HEK293 (cell line): ENCODE data around the gene SHTN1.
A peak's percentile ranks its signal among the peaks of the same experiment; 100 is the strongest.

ENCODE experiments used
- BCL11B ChIP-seq: fragments of 450-650 bp; formaldehyde crosslinking; IDR thresholded peaks from 2 replicates; pipeline ENCODE4 v1.5.1; 2016; ENCODE audit warnings: low read depth, missing biosample characterization, missing genetic modification characterization
- GFI1B ChIP-seq: fragments of 450-650 bp; formaldehyde crosslinking; IDR thresholded peaks from 2 replicates; pipeline ENCODE4 v1.5.1; 2016; ENCODE audit warnings: missing biosample characterization, missing genetic modification characterization
- GLIS1 ChIP-seq: fragments of 450-650 bp; formaldehyde crosslinking; IDR thresholded peaks from 2 replicates; pipeline ENCODE4 v1.5.1; 2016; ENCODE audit warnings: missing biosample characterization, missing genetic modification characterization
- KLF10 ChIP-seq: fragments of 450-650 bp; IDR thresholded peaks from 2 replicates; pipeline ENCODE4 v1.5.1; 2018; ENCODE audit warnings: missing biosample characterization, mild to moderate bottlenecking, missing genetic modification characterization
- OSR2 ChIP-seq: fragments of 450-650 bp; formaldehyde crosslinking; IDR thresholded peaks from 2 replicates; pipeline ENCODE4 v1.5.1; 2016; ENCODE audit warnings: missing biosample characterization, missing genetic modification characterization
- ZBTB1 ChIP-seq: fragments of 450-650 bp; formaldehyde crosslinking; IDR thresholded peaks from 2 replicates; pipeline ENCODE4 v1.5.1; 2016; ENCODE audit warnings: missing biosample characterization, missing genetic modification characterization
- ZEB2 ChIP-seq: fragments of 450-650 bp; formaldehyde crosslinking; IDR thresholded peaks from 2 replicates; pipeline ENCODE4 v1.5.1; 2016; ENCODE audit warnings: missing biosample characterization, missing genetic modification characterization
- ZFP3 ChIP-seq: fragments of 450-650 bp; formaldehyde crosslinking; IDR thresholded peaks from 2 replicates; pipeline ENCODE4 v1.5.1; 2016; ENCODE audit warnings: low read depth, missing biosample characterization, missing genetic modification characterization
- ZNF146 ChIP-seq: fragments of 450-650 bp; formaldehyde crosslinking; IDR thresholded peaks from 2 replicates; pipeline ENCODE4 v1.5.1; 2016; ENCODE audit warnings: missing biosample characterization, missing genetic modification characterization
- ZNF2 ChIP-seq: fragments of 450-650 bp; formaldehyde crosslinking; IDR thresholded peaks from 2 replicates; pipeline ENCODE4 v1.5.1; 2016; ENCODE audit warnings: missing biosample characterization, missing genetic modification characterization
- ZNF335 ChIP-seq: fragments of 450-650 bp; formaldehyde crosslinking; conservative IDR thresholded peaks from 2 replicates; pipeline ENCODE4 v1.5.1; 2016; ENCODE audit warnings: missing biosample characterization, missing genetic modification characterization
- ZNF416 ChIP-seq: fragments of 450-650 bp; formaldehyde crosslinking; IDR thresholded peaks from 2 replicates; pipeline ENCODE4 v1.5.1; 2016; ENCODE audit warnings: missing biosample characterization, missing genetic modification characterization
- ZNF561 ChIP-seq: fragments of 450-650 bp; IDR thresholded peaks from 2 replicates; pipeline ENCODE4 v1.5.1; 2018; ENCODE audit warnings: missing biosample characterization, missing genetic modification characterization, borderline replicate concordance
- ZNF629 ChIP-seq: fragments of 450-650 bp; formaldehyde crosslinking; IDR thresholded peaks from 2 replicates; pipeline ENCODE4 v1.5.1; 2017; ENCODE audit warnings: missing biosample characterization, missing genetic modification characterization
- ZNF701 ChIP-seq: fragments of 450-650 bp; formaldehyde crosslinking; IDR thresholded peaks from 2 replicates; pipeline ENCODE4 v1.5.1; 2016; ENCODE audit warnings: missing biosample characterization, missing genetic modification characterization
- ZNF76 ChIP-seq: fragments of 450-650 bp; formaldehyde crosslinking; IDR thresholded peaks from 2 replicates; pipeline ENCODE4; 2016; ENCODE audit warnings: low read depth, missing biosample characterization, missing genetic modification characterization, borderline replicate concordance
- ZXDB ChIP-seq: fragments of 450-650 bp; formaldehyde crosslinking; IDR thresholded peaks from 2 replicates; pipeline ENCODE4 v1.5.1; 2016; ENCODE audit warnings: missing biosample characterization, missing genetic modification characterization
- TF ChIP-seq, protein P1 (sequence below): fragments of 450-650 bp; formaldehyde crosslinking; IDR thresholded peaks from 2 replicates; pipeline ENCODE4 v1.5.1; 2017; ENCODE audit warnings: missing biosample characterization, missing genetic modification characterization
- TF ChIP-seq, protein P2 (sequence below): fragments of 450-650 bp; formaldehyde crosslinking; IDR thresholded peaks from 2 replicates; pipeline ENCODE4 v1.5.1; 2016; ENCODE audit warnings: missing biosample characterization, missing genetic modification characterization, low read depth
- TF ChIP-seq, protein P3 (sequence below): fragments of 450-650 bp; formaldehyde crosslinking; IDR thresholded peaks from 2 replicates; pipeline ENCODE4; 2016; ENCODE audit warnings: missing biosample characterization, missing genetic modification characterization
- TF ChIP-seq, protein P4 (sequence below): fragments of 450-650 bp; formaldehyde crosslinking; IDR thresholded peaks from 2 replicates; pipeline ENCODE4 v1.5.1; 2017; ENCODE audit warnings: missing biosample characterization, missing genetic modification characterization
- TF ChIP-seq, protein P5 (sequence below): fragments of 450-650 bp; IDR thresholded peaks from 2 replicates; pipeline ENCODE4 v1.5.1; 2018; ENCODE audit warnings: missing biosample characterization, mild to moderate bottlenecking, missing genetic modification characterization
- TF ChIP-seq, protein P6 (sequence below): fragments of 450-650 bp; formaldehyde crosslinking; IDR thresholded peaks from 2 replicates; pipeline ENCODE4 v1.5.1; 2016; ENCODE audit warnings: missing biosample characterization, missing genetic modification characterization
- TF ChIP-seq, protein P7 (sequence below): fragments of 450-650 bp; formaldehyde crosslinking; IDR thresholded peaks from 2 replicates; pipeline ENCODE4 v1.5.1; 2016; ENCODE audit warnings: missing biosample characterization, missing genetic modification characterization
- TF ChIP-seq, protein P8 (sequence below): fragments of 450-650 bp; formaldehyde crosslinking; IDR thresholded peaks from 2 replicates; pipeline ENCODE4 v1.5.1; 2016; ENCODE audit warnings: missing biosample characterization, missing genetic modification characterization

Gene SHTN1

DNA sequence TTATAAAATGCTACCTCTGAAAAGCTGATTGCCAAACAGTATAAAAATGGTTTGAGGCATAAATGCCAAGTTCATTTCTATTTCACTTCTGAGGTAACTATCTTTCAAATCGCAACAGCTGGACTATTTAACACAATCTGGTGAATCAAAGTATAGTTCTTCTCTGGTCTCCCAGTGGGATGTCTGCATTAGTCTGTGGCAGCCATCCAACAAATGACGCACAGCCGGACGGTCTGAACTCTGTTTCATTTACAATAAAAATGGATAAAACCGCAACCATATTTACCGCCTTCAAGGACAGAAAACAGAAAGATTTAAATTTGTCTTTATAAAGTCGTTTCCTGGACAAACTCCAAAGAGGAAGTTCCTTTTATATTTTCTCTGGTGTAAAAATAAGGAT lies 113.8 kb downstream of the SHTN1 start (continued):
- TF ChIP-seq, protein P1, sequence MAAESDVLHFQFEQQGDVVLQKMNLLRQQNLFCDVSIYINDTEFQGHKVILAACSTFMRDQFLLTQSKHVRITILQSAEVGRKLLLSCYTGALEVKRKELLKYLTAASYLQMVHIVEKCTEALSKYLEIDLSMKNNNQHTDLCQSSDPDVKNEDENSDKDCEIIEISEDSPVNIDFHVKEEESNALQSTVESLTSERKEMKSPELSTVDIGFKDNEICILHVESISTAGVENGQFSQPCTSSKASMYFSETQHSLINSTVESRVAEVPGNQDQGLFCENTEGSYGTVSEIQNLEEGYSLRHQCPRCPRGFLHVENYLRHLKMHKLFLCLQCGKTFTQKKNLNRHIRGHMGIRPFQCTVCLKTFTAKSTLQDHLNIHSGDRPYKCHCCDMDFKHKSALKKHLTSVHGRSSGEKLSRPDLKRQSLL = no peak
- TF ChIP-seq ZNF76 (tag by site-specific recombination) (no peak), KLF10 (tag by site-specific recombination) (peak; percentile 32), ZNF146 (tag by site-specific recombination) (no peak), ZFP3 (tag by site-specific recombination) (no peak), ZXDB (tag by site-specific recombination) (0 out of 2 replicates have a peak, but pooled peaks have one; percentile 21), ZNF629 (tag by site-specific recombination) (peak; percentile 51), GLIS1 (tag by site-specific recombination) (peak; percentile 42), ZBTB1 (0 out of 2 replicates have a peak, but pooled peaks have one; percentile 35), ZNF561 (tag by site-specific recombination) (0 out of 2 replicates have a peak, but pooled peaks have one; percentile 23), ZNF701 (tag by site-specific recombination) (no peak), ZNF2 (tag by site-specific recombination) (no peak), BCL11B (tag by site-specific recombination) (no peak), ZNF416 (tag by site-specific recombination) (no peak), ZEB2 (tag by site-specific recombination) (peak; percentile 77), OSR2 (peak; percentile 59; the same call in 1 of the 2 replicates), ZNF335 (tag by site-specific recombination) (no peak), GFI1B (peak; percentile 97)
- TF ChIP-seq, protein P2, sequence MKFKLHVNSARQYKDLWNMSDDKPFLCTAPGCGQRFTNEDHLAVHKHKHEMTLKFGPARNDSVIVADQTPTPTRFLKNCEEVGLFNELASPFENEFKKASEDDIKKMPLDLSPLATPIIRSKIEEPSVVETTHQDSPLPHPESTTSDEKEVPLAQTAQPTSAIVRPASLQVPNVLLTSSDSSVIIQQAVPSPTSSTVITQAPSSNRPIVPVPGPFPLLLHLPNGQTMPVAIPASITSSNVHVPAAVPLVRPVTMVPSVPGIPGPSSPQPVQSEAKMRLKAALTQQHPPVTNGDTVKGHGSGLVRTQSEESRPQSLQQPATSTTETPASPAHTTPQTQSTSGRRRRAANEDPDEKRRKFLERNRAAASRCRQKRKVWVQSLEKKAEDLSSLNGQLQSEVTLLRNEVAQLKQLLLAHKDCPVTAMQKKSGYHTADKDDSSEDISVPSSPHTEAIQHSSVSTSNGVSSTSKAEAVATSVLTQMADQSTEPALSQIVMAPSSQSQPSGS (tag by site-specific recombination) = 0 out of 2 replicates have a peak, but pooled peaks have one; percentile 16
- TF ChIP-seq, protein P3, sequence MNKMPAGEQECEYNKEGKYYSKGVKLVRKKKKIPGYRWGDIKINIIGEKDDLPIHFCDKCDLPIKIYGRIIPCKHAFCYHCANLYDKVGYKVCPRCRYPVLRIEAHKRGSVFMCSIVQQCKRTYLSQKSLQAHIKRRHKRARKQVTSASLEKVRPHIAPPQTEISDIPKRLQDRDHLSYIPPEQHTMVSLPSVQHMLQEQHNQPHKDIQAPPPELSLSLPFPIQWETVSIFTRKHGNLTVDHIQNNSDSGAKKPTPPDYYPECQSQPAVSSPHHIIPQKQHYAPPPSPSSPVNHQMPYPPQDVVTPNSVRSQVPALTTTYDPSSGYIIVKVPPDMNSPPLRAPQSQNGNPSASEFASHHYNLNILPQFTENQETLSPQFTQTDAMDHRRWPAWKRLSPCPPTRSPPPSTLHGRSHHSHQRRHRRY = no peak
- TF ChIP-seq, protein P4, sequence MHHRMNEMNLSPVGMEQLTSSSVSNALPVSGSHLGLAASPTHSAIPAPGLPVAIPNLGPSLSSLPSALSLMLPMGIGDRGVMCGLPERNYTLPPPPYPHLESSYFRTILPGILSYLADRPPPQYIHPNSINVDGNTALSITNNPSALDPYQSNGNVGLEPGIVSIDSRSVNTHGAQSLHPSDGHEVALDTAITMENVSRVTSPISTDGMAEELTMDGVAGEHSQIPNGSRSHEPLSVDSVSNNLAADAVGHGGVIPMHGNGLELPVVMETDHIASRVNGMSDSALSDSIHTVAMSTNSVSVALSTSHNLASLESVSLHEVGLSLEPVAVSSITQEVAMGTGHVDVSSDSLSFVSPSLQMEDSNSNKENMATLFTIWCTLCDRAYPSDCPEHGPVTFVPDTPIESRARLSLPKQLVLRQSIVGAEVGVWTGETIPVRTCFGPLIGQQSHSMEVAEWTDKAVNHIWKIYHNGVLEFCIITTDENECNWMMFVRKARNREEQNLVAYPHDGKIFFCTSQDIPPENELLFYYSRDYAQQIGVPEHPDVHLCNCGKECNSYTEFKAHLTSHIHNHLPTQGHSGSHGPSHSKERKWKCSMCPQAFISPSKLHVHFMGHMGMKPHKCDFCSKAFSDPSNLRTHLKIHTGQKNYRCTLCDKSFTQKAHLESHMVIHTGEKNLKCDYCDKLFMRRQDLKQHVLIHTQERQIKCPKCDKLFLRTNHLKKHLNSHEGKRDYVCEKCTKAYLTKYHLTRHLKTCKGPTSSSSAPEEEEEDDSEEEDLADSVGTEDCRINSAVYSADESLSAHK (tag by site-specific recombination) = peak; percentile 26; the same call in 1 of the 2 replicates
- TF ChIP-seq, protein P5, sequence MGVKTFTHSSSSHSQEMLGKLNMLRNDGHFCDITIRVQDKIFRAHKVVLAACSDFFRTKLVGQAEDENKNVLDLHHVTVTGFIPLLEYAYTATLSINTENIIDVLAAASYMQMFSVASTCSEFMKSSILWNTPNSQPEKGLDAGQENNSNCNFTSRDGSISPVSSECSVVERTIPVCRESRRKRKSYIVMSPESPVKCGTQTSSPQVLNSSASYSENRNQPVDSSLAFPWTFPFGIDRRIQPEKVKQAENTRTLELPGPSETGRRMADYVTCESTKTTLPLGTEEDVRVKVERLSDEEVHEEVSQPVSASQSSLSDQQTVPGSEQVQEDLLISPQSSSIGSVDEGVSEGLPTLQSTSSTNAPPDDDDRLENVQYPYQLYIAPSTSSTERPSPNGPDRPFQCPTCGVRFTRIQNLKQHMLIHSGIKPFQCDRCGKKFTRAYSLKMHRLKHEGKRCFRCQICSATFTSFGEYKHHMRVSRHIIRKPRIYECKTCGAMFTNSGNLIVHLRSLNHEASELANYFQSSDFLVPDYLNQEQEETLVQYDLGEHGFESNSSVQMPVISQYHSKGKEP = peak; percentile 79; the same call in 1 of the 2 replicates
- TF ChIP-seq, protein P6, sequence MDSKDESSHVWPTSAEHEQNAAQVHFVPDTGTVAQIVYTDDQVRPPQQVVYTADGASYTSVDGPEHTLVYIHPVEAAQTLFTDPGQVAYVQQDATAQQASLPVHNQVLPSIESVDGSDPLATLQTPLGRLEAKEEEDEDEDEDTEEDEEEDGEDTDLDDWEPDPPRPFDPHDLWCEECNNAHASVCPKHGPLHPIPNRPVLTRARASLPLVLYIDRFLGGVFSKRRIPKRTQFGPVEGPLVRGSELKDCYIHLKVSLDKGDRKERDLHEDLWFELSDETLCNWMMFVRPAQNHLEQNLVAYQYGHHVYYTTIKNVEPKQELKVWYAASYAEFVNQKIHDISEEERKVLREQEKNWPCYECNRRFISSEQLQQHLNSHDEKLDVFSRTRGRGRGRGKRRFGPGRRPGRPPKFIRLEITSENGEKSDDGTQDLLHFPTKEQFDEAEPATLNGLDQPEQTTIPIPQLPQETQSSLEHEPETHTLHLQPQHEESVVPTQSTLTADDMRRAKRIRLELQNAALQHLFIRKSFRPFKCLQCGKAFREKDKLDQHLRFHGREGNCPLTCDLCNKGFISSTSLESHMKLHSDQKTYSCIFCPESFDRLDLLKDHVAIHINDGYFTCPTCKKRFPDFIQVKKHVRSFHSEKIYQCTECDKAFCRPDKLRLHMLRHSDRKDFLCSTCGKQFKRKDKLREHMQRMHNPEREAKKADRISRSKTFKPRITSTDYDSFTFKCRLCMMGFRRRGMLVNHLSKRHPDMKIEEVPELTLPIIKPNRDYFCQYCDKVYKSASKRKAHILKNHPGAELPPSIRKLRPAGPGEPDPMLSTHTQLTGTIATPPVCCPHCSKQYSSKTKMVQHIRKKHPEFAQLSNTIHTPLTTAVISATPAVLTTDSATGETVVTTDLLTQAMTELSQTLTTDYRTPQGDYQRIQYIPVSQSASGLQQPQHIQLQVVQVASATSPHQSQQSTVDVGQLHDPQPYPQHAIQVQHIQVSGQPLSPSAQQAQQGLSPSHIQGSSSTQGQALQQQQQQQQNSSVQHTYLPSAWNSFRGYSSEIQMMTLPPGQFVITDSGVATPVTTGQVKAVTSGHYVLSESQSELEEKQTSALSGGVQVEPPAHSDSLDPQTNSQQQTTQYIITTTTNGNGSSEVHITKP = peak; percentile 48
- TF ChIP-seq, protein P7, sequence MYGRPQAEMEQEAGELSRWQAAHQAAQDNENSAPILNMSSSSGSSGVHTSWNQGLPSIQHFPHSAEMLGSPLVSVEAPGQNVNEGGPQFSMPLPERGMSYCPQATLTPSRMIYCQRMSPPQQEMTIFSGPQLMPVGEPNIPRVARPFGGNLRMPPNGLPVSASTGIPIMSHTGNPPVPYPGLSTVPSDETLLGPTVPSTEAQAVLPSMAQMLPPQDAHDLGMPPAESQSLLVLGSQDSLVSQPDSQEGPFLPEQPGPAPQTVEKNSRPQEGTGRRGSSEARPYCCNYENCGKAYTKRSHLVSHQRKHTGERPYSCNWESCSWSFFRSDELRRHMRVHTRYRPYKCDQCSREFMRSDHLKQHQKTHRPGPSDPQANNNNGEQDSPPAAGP (tag by site-specific recombination) = no peak
- TF ChIP-seq, protein P8, sequence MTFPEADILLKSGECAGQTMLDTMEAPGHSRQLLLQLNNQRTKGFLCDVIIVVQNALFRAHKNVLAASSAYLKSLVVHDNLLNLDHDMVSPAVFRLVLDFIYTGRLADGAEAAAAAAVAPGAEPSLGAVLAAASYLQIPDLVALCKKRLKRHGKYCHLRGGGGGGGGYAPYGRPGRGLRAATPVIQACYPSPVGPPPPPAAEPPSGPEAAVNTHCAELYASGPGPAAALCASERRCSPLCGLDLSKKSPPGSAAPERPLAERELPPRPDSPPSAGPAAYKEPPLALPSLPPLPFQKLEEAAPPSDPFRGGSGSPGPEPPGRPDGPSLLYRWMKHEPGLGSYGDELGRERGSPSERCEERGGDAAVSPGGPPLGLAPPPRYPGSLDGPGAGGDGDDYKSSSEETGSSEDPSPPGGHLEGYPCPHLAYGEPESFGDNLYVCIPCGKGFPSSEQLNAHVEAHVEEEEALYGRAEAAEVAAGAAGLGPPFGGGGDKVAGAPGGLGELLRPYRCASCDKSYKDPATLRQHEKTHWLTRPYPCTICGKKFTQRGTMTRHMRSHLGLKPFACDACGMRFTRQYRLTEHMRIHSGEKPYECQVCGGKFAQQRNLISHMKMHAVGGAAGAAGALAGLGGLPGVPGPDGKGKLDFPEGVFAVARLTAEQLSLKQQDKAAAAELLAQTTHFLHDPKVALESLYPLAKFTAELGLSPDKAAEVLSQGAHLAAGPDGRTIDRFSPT (tag by site-specific recombination) = peak; percentile 22; the same call in 1 of the 2 replicates
